Ovary (tissue), 3 donors: ENCODE data around the gene DSCAML1.
"Not testable (repeated sequence)": the region's sequence is repeated elsewhere in the genome, so short reads cannot be mapped to it uniquely, and the experiment has no call there.

Experiments
- EP300 ChIP-seq: sonication (generic); formaldehyde crosslinking; IDR thresholded peaks from one replicate; pipeline ENCODE4 v1.6.1; 2017; ENCODE audit warnings: antibody characterized with exemption
- POLR2A ChIP-seq: fragments of 450-650 bp; IDR thresholded peaks from one replicate; pipeline ENCODE4 v1.6.1; 2017; ENCODE audit warnings: antibody characterized with exemption, mild to moderate bottlenecking, moderate library complexity
- TF ChIP-seq, protein P1 (sequence below), 3 donors: fragments of 450-650 bp in 2 of 3; fragments of 200-600 bp in 1 of 3; IDR thresholded peaks; one replicate each; pipeline versions ENCODE4 v1.5.1 to v1.8.0; 2016 to 2022; ENCODE audit warnings: antibody characterized with exemption in 3 of 3, mild to moderate bottlenecking in 1 of 3
- donor health status: DM: no; HTN: no; CAD: no.

GRCh38 chr11:117763465-117763864 lies 33.6 kb downstream of the DSCAML1 start:
- not testable (repeated sequence) for TF ChIP-seq POLR2A, EP300
- TF ChIP-seq, protein P1, sequence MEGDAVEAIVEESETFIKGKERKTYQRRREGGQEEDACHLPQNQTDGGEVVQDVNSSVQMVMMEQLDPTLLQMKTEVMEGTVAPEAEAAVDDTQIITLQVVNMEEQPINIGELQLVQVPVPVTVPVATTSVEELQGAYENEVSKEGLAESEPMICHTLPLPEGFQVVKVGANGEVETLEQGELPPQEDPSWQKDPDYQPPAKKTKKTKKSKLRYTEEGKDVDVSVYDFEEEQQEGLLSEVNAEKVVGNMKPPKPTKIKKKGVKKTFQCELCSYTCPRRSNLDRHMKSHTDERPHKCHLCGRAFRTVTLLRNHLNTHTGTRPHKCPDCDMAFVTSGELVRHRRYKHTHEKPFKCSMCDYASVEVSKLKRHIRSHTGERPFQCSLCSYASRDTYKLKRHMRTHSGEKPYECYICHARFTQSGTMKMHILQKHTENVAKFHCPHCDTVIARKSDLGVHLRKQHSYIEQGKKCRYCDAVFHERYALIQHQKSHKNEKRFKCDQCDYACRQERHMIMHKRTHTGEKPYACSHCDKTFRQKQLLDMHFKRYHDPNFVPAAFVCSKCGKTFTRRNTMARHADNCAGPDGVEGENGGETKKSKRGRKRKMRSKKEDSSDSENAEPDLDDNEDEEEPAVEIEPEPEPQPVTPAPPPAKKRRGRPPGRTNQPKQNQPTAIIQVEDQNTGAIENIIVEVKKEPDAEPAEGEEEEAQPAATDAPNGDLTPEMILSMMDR (IDR thresholded peaks at IDR 0.05): not testable (repeated sequence)
